OCI-LY1 (cell line): ENCODE results near the gene OR5AR1.

Experiments used
- H2AFZ ChIP-seq: fragments of 200-600 bp; sonication (generic), shearing (Covaris generic); 2 replicates; pipeline ENCODE4 v1.6.0; 2014; ENCODE audit warnings: antibody characterized with exemption, mild to moderate bottlenecking, low read length
- H3F3A ChIP-seq: fragments of 200-600 bp; sonication (generic), shearing (Covaris generic); 2 replicates; pipeline ENCODE4 v1.6.0; 2014; ENCODE audit warnings: mild to moderate bottlenecking, antibody characterized with exemption, low read length, moderate library complexity; ENCODE audit not compliant: insufficient read depth
- H3K27ac ChIP-seq: fragments of 200-600 bp; sonication (generic); 2 replicates; pipeline ENCODE4 v1.5.1; 2014; ENCODE audit warnings: low read length, mixed run types, mild to moderate bottlenecking, low read depth; ENCODE audit not compliant: poor library complexity, severe bottlenecking
- H3K27me3 ChIP-seq: fragments of 200-600 bp; sonication (generic); 2 replicates; pipeline ENCODE4 v1.6.0; 2014; ENCODE audit warnings: antibody characterized with exemption, mild to moderate bottlenecking, low read length, moderate library complexity; ENCODE audit not compliant: insufficient read depth
- H3K36me3 ChIP-seq: fragments of 200-600 bp; sonication (generic); 2 replicates; pipeline ENCODE4 v1.6.1; 2014; ENCODE audit warnings: mild to moderate bottlenecking, antibody characterized with exemption, low read length, moderate library complexity, mixed read lengths; ENCODE audit not compliant: insufficient read depth
- H3K4me1 ChIP-seq: fragments of 200-600 bp; sonication (generic); 2 replicates; pipeline ENCODE4 v1.5.1; 2014; ENCODE audit warnings: mild to moderate bottlenecking, low read length, moderate library complexity; ENCODE audit not compliant: insufficient read depth, severe bottlenecking
- H3K4me2 ChIP-seq: fragments of 200-600 bp; sonication (generic), shearing (Covaris generic); 2 replicates; pipeline ENCODE4 v1.6.1; 2014; ENCODE audit warnings: low read length
- H3K4me3 ChIP-seq: fragments of 200-600 bp; sonication (generic); 2 replicates; pipeline ENCODE4 v1.5.1; 2014; ENCODE audit warnings: low read length, low read depth, mild to moderate bottlenecking, mixed read lengths; ENCODE audit not compliant: poor library complexity, severe bottlenecking
- H3K79me2 ChIP-seq: fragments of 200-600 bp; shearing (Covaris generic); 2 replicates; pipeline ENCODE4 v1.6.1; 2016; ENCODE audit warnings: mixed run types, low read length, mixed read lengths; ENCODE audit not compliant: insufficient read depth
- H3K9ac ChIP-seq: fragments of 200-600 bp; sonication (generic), shearing (Covaris generic); 2 replicates; pipeline ENCODE4 v1.6.1; 2014; ENCODE audit warnings: mild to moderate bottlenecking, low read length, mixed read lengths
- H3K9me2 ChIP-seq: fragments of 200-600 bp; sonication (generic), shearing (Covaris generic); 2 replicates; pipeline ENCODE4 v1.6.1; 2014; ENCODE audit warnings: low read depth, mild to moderate bottlenecking, low read length, mixed read lengths
- H3K9me3 ChIP-seq: fragments of 200-600 bp; shearing (Covaris generic); 2 replicates; pipeline ENCODE4 v1.6.1; 2014; ENCODE audit warnings: low read length, mixed read lengths
- H4K20me1 ChIP-seq: fragments of 200-600 bp; sonication (generic), shearing (Covaris generic); 2 replicates; pipeline ENCODE4 v1.6.0; 2016; ENCODE audit warnings: mild to moderate bottlenecking, low read length; ENCODE audit not compliant: insufficient read depth
- EZH2 ChIP-seq: fragments of 200-600 bp; sonication (generic), shearing (Covaris generic); IDR thresholded peaks from 2 replicates; pipeline ENCODE4 v1.8.0; 2017; ENCODE audit warnings: borderline replicate concordance, mixed run types, mild to moderate bottlenecking, antibody characterized with exemption, low read length, moderate library complexity, mixed read lengths
- TF ChIP-seq, protein P1 (sequence below): fragments of 200-600 bp; sonication (generic), shearing (Covaris generic); IDR thresholded peaks from 2 replicates; pipeline ENCODE4 v1.5.1; 2017; ENCODE audit warnings: mild to moderate bottlenecking, antibody characterized with exemption, low read length, moderate library complexity, mixed read lengths

The OR5AR1 gene

DNA sequence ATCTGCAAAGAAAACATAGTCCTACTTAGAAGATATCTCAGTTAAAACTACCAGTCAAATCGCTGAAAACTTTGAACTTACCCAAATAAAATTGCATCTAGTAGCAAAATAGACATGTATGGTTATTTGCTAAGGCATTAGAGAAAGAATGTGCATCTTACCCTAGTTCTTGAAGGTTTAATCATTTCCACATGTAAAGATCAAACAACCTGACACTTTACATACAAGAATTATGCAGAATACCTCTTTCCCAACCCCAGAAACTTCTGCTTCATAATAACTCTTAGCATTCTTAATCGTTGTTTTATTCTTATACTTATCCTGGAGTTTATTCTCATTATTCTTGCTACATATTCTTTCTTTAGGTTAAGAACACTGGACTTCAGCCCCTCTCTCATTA is 31.2 kb upstream of the OR5AR1 start:
- Histone ChIP-seq H3K9me2 (no peaks in the 10 kb centered on the region), H3K4me1 (no peaks in the 10 kb centered on the region), H3K27me3 (no peaks in the 10 kb centered on the region), H2AFZ (no peak overlapping the region), H3K9ac (no peak overlapping the region), H4K20me1 (no peaks in the 10 kb centered on the region), H3K79me2 (no peaks in the 10 kb centered on the region), H3K27ac (no peak overlapping the region), H3K9me3 (no peaks in the 10 kb centered on the region), H3K4me3 (no peak overlapping the region), H3K36me3 (no peaks in the 10 kb centered on the region), H3K4me2 (no peak overlapping the region), H3F3A (no peaks in the 10 kb centered on the region)
- TF ChIP-seq, protein P1, sequence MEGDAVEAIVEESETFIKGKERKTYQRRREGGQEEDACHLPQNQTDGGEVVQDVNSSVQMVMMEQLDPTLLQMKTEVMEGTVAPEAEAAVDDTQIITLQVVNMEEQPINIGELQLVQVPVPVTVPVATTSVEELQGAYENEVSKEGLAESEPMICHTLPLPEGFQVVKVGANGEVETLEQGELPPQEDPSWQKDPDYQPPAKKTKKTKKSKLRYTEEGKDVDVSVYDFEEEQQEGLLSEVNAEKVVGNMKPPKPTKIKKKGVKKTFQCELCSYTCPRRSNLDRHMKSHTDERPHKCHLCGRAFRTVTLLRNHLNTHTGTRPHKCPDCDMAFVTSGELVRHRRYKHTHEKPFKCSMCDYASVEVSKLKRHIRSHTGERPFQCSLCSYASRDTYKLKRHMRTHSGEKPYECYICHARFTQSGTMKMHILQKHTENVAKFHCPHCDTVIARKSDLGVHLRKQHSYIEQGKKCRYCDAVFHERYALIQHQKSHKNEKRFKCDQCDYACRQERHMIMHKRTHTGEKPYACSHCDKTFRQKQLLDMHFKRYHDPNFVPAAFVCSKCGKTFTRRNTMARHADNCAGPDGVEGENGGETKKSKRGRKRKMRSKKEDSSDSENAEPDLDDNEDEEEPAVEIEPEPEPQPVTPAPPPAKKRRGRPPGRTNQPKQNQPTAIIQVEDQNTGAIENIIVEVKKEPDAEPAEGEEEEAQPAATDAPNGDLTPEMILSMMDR: no peak
- TF ChIP-seq EZH2: no peak

- H3K4me3 ChIP-seq: no peak overlapping the region
- H4K20me1 ChIP-seq: no peaks in the 10 kb centered on the region
- no peak for TF ChIP-seq EZH2
- TF ChIP-seq, protein P1: no peak
- no peaks in the 10 kb centered on the region for H3K36me3 ChIP-seq
- no peaks in the 10 kb centered on the region for H3F3A ChIP-seq
- H3K9me3 ChIP-seq: no peaks in the 10 kb centered on the region
- no peak overlapping the region for H3K27ac ChIP-seq
- no peak overlapping the region for H3K4me2 ChIP-seq
- no peak overlapping the region for H3K9ac ChIP-seq
- no peaks in the 10 kb centered on the region for H3K9me2 ChIP-seq
- no peaks in the 10 kb centered on the region for H3K79me2 ChIP-seq
- H3K4me1 ChIP-seq: no peaks in the 10 kb centered on the region
- H2AFZ ChIP-seq: no peak overlapping the region
- H3K27me3 ChIP-seq: no peaks in the 10 kb centered on the region
These were observed 26.6 kb upstream of the OR5AR1 start for GRCh38 chr11:56636861-56637260.

DNA sequence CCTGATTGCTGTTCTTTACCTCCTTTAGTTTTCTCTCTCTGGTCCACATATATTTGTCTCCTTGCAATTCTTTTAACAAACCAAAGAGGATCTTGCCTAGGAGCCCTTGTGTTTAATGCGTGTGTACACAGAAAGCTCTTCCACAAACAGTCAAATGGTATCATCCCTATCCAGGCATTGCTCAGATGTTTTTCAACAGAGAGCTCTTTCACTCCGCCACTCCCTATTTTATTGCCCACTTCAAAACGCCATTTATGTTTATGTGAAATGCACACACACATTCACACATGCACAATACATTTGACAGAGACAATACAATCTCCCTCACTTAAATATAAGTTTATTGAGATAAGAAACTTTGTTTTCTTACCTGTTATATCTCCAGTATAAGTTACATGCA is 26.0 kb upstream of the OR5AR1 start:
- H3K79me2 ChIP-seq: no peaks in the 10 kb centered on the region
- no peaks in the 10 kb centered on the region for H3K9me2 ChIP-seq
- no peak overlapping the region for H3K9ac ChIP-seq
- no peaks in the 10 kb centered on the region for H4K20me1 ChIP-seq
- H3K4me3 ChIP-seq: no peak overlapping the region
- no peak overlapping the region for H3K4me2 ChIP-seq
- no peaks in the 10 kb centered on the region for H3F3A ChIP-seq
- no peak overlapping the region for H3K27ac ChIP-seq
- H3K9me3 ChIP-seq: no peaks in the 10 kb centered on the region
- TF ChIP-seq, protein P1: no peak
- no peak for TF ChIP-seq EZH2
- H2AFZ ChIP-seq: no peak overlapping the region
- H3K36me3 ChIP-seq: no peaks in the 10 kb centered on the region
- no peaks in the 10 kb centered on the region for H3K4me1 ChIP-seq
- no peaks in the 10 kb centered on the region for H3K27me3 ChIP-seq
